RKO (cell line): ENCODE measurements around the gene MRPL43.
A peak's percentile ranks its signal among the peaks of the same experiment; 100 is the strongest.
"Not testable (repeated sequence)": the region's sequence is repeated elsewhere in the genome, so short reads cannot be mapped to it uniquely, and the experiment has no call there.

Experiments used
- DNase-seq: peaks from one replicate; pipeline ENCODE4 v3.0.0-alpha.2; 2016; ENCODE audit warnings: low spot score

The MRPL43 gene

GRCh38 chr10:100986952-100987684, at the start of gene MRPL43, which contains the start of gene TWNK:
MRPL43 (minus strand) TSS chr10:100987497; CDS start chr10:100987443, 54 bp downstream.
TWNK (plus strand) TSS chr10:100987543; CDS start chr10:100988211, 668 bp downstream.
- peak; percentile 87 for DNase-seq

DNA sequence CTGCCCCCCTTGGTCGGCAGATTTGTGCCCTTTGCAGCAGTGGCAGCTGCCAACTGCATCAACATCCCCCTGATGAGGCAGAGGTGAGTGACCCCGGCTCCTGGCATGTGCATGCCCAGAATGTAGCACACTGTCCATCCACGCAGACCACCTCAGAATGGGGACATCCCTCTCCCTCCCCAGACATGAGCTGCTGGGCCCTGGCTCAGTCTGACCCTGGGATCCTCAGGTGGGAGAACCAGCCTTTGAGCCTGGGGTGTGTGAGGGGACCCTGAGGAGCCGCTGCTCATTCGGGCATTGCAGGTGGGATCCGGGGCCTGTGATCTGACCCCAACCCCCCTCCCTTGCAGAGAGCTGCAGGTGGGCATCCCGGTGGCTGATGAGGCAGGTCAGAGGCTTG, 49.4 kb upstream of the MRPL43 start:
- no peak for DNase-seq

GRCh38 chr10:101035916-101036702, 48.8 kb upstream of the MRPL43 start:
- DNase-seq = no peak

- DNase-seq = no peak
Measured at GRCh38 chr10:101035314-101035713, 48.0 kb upstream of the MRPL43 start.

GRCh38 chr10:101034404-101034803, 47.1 kb upstream of the MRPL43 start:
- not testable (repeated sequence) for DNase-seq

DNA sequence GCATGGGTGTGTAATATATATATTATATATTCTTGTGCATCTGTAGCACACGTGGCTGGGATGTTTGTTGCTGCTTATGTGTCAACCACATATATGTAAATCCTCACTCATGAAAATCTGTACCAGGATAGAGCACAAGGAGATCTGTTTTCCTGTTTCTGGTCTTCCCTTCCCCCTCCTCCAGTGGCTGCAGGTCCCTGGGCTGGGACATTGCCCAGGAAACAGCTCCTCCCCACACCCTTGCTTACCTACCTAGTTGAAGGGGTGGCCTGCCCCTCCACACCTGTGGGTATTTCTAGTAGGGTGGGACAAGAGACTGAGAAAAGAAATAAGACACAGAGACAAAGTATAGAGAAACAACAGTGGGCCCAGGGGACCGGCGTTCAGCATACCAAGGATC, 46.0 kb upstream of the MRPL43 start:
- no peak for DNase-seq

DNA sequence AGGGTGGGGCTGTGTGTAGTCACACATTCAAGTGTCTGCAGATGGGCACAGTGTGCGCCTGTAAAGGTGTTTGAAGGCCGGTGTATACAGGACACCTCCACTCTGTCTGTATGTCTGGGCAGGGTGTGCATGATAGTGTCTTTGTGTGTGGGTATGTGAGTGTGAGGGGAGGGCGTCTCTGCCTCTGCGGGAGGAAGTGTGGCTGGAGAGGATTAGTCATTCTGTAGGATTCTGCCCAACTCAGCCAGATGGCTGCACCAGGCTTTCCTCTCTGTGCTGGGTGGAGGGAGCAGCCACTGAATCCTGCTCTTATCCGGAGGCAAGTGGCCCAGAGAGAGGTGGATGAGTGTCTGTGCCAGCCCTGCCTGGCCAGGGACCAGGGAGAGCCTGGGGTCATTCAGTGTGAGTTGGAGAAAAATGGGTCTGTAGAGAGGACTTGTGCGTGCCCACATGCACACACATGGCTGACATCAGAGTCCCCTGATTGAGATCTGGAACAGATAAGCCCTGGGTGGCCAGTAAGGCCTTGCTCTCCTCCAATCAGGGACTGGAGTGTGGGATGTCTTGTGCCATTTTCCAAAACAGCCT, 45.4 kb upstream of the MRPL43 start:
- DNase-seq = peak; percentile 84

DNA sequence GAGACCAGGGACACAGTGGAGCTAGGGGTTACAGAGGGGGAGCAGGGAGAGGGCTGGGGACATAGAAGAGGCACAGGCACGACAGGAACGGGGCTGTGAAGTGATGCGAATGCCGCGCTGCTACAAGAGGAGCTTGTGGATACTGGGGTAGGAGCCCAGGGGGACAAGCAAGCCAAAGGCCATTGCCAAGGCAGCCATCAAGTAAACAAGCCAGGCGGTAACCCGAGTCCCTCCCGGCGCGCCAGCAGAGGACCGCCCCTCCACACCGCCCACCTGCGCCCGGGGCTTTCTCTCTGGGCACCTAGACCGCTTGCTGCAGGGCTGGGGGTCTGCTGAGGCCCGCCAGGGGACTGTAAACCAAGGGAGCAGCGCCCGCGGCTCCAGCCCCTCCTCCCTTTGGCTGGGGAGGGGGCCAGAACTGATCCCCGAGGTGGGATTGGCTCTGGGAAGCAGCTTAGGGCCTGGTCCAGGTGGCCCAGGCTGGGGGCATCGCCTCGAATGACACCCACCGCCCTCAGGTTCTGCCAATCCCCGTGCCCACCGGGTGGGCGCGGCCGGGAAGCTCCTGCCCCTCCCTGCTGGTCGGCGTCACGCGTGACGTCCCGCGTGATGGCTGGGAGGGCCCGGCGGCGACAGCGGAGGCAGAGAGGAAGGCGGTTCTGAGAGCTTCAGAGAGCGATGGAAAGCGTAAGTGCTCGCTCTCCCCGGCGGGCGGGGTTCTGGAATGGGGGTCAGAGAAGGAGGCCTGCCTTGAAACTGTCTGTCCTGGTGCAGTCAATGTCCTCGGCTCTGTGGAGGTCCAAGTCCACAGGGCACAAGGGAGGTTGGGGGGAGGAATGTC, 44.7 kb upstream of the MRPL43 start:
- DNase-seq = peak; percentile 60

DNA sequence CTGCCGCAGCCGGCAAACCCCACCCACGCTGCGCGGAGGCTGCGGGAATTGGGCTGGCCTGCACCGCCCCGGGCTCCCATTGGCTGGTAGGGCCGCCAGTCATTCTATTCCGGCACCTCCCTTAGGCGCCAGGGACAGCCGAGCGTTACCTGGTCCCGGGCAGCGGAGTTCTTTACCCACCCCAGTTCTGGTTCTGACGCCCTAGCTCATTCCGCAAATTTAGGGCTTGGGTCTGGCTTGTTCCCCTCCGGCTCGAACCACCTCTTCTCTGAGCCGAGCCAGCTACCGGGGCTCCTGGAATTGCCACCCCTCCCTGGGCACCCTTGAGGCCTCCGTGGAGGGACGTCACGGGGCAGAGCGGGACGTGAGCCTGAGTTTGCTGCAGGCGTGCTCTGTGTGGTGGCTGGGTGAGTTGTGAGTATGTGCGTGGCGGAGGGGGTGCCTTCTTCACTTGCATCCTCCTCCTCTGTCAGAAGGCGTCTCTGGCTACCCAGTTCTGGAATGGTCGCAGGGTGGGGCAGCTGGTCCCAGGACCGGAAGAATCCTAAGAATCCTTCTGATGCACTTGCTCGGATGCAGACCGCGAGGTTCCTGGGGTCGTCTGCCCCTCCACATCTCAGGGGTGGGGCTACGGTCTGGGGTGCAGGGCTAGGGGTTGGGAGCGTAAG, 44.0 kb upstream of the MRPL43 start, which contains the start of the genes PDZD7 and SFXN3:
Gene PDZD7, minus strand, starts transcription at position 2 of the 668 bp plus-strand sequence. CDS start 910 bp downstream, outside the sequence.
Gene SFXN3, plus strand, starts transcription at position 107 of the 668 bp plus-strand sequence. CDS start 3,461 bp downstream, outside the sequence.
- DNase-seq = peak; percentile 93

DNA sequence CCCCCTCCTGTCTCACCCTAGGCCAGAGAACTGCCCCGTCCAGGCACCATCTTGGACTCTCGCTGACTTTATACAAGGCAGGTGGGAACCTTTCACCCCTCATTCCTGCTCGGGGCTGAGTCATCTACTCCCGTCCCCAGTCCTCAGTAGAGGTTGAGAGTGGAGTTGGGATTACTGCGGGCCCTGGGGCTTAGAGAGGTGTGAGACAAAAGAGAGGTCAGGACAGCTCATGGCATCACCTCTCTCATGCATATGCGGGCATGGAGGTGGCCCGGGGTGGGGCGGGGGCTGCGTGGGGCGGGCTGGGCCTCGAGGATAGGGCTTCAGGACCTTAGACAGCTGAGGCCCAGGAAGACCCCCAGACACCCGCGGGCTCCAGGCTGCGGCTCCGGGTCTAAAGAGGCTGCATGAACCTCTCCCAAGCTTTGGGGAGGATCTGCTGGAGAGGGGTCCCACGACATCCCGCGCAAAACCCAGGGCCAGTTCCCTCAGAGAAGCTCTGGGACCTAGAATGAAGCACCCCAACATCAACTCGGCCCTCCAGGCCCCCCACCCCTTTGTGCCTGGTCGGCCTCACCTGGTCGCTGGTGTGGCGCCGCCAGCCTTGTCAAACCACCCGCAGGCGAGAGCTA, 43.3 kb upstream of the MRPL43 start:
- no peak for DNase-seq

DNA sequence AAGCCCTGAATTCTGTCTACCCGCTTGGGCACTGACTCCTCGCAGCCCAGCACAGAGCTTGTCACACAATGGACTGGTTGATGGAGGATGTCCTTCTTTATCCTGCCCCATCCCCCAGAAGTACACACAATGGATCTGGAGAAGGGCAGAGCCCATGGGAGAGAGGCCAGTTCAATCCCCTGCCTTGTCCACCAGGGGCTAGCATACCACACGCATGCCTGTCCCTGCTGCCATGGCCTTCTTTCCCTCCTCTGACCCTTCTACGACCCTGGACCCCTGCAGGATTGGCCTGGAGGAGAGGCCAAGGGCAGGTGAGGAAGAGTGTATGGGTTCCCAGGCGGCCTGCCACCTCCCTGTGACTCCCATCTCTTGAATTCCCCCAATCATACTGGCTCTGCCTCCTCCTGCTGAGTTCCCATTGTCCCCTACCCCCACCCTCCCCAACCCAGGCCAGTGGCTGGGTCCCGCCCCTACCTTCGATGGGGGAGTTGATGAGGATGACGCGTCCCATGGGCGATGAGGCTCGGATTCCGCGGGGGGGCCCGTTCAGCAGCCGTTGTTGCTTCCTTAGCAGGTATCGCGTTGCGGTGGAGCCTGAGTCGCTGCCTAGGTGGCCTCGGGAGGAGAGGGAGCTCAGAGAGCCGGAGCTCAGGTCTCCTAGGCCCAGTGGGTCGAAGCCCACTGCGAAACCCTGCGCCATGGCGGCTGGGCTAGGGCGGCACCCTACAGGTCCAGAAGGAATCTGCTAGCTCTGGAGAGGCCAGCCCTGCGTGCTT, 42.4 kb upstream of the MRPL43 start:
- DNase-seq = no peak

- DNase-seq = no peak
Measured at GRCh38 chr10:101028446-101029337, 41.4 kb upstream of the MRPL43 start.

- no peak for DNase-seq
Measured at GRCh38 chr10:101027106-101027720, 39.9 kb upstream of the MRPL43 start.

- no peak for DNase-seq
Measured at GRCh38 chr10:101022967-101023705, 35.8 kb upstream of the MRPL43 start.

DNA sequence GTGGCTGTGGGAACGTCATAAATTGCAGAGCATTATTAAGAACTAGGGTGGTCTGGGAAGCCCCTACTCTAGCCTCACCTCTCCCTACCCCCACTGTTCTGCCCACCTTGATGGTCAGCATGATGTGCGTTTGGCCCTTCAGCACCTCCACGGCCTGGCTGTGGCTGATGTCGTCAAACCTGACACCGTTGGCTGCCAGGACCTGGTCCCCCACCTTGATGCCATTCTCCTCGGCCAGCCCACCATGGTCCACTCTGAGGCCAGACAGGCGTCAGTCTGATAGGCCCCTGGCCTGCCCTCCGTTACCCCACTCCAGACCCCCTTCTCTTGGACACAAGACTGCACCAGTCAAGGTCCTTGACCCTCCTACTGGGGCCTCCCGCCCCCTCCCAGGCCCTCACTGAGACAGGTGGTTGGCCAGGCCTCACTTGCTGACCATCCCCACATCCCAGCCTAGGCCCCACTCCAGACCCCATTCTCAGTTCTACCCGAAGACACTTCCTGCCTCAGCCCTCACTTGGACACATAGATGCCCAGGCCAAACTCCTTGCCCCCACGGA, 34.5 kb upstream of the MRPL43 start:
- no peak for DNase-seq

GRCh38 chr10:101021239-101021638, 33.9 kb upstream of the MRPL43 start:
- no peak for DNase-seq

GRCh38 chr10:101020427-101021075, 33.3 kb upstream of the MRPL43 start:
- no peak for DNase-seq
